ENCODE data around the gene IGSF21. TPM values are rescaled to one million over a fixed set of nuclear protein-coding genes. Genes with fewer than 3 reads are reported as not detected.

The IGSF21 gene
- total and polyA plus RNA-seq, 2 of the 4 experiments (the other 2 are of a cell fraction), result not detected

- Histone ChIP-seq H3K79me1 (ENCODE audit: low read depth in 1 of 2, low read length in 2 of 2) (no peaks in the 10 kb centered on the region), H4K20me1 (ENCODE audit: insufficient read depth, low read length) (no peaks in the 10 kb centered on the region), H3K36me3 (ENCODE audit: control insufficient read depth, insufficient read depth, low read length) (no peaks in the 10 kb centered on the region), H3K18ac (ENCODE audit: low read depth, low read length) (no peak overlapping the region), H2BK15ac (ENCODE audit: low read depth, low read length) (no peak overlapping the region), H2BK120ac (ENCODE audit: low read depth, low read length) (no peak overlapping the region), H4K8ac (ENCODE audit: low read depth in 2 of 2, low read length in 2 of 2) (no peak overlapping the region), H3K4me1 (ENCODE audit: control insufficient read depth, insufficient read depth, low read length) (no peaks in the 10 kb centered on the region), H2AFZ (replicated peaks; ENCODE audit: low read length, poor library complexity) (no peak overlapping the region), H4K5ac (ENCODE audit: low read depth, low read length) (no peak overlapping the region), H3K27ac (ENCODE audit: insufficient read depth, low read length) (no peak overlapping the region), H3K27me3 (ENCODE audit: control insufficient read depth, insufficient read depth, low read length) (no peaks in the 10 kb centered on the region), H3K9me1 (ENCODE audit: insufficient read depth, low read length) (no peaks in the 10 kb centered on the region), H2AK9ac (replicated peaks; ENCODE audit: low read depth, low read length, poor library complexity) (no peak overlapping the region), H3K4me3 (ENCODE audit: insufficient read depth, low read depth, low read length) (no peak overlapping the region), H2BK20ac (ENCODE audit: low read depth, low read length) (no peak overlapping the region), H3K56ac (ENCODE audit: extremely low read depth, insufficient read depth, low read length) (no peak overlapping the region), H3K9ac (ENCODE audit: low read depth, low read length) (no peak overlapping the region), H3K4me2 (ENCODE audit: low read depth, low read length) (no peak overlapping the region), H2AK5ac (ENCODE audit: low read depth, low read length) (no peak overlapping the region), H4K91ac (ENCODE audit: insufficient read depth, low read depth, low read length) (no peak overlapping the region), H2BK5ac (ENCODE audit: low read depth, low read length, poor library complexity, severe bottlenecking) (no peak overlapping the region), H3K4ac (ENCODE audit: low read depth, low read length) (no peak overlapping the region), H3K14ac (replicated peaks; ENCODE audit: low read depth, low read length) (no peak overlapping the region), H3K23ac (ENCODE audit: low read depth, low read length) (no peak overlapping the region), H3K9me3 (ENCODE audit: control insufficient read depth, insufficient read depth, low read length) (peaks cover 28% of the 10 kb centered on the region; the same call in 1 of the 2 replicates)
- no TSS peak for BruUV-seq (replicated peaks)
- dilution Hi-C loops (cut with HindIII; ENCODE audit: low sequenced_read_pairs, unreplicated experiment), result no loop called here
- intact Hi-C loops (cut with micrococcal nuclease), result no loop called here
- ChIA-PET POLR2A (ENCODE audit: unreplicated experiment) (no interaction called here), CTCF (no interaction called here)
- no CpG with 5 or more reads among the region's 1 CpG for WGBS, 2 experiments (ENCODE audit: extremely low coverage in 2 of 2, insufficient read length in 1 of 2)
- TF ChIP-seq RAD21 (IDR thresholded peaks at IDR 0.05; ENCODE audit: low read length), result no peak
- TF ChIP-seq CEBPB (IDR thresholded peaks at IDR 0.05; ENCODE audit: low read depth, low read length), result no peak
- no peak for TF ChIP-seq BHLHE40 (IDR thresholded peaks at IDR 0.05; ENCODE audit: low read depth, low read length)
- TF ChIP-seq, protein P1, sequence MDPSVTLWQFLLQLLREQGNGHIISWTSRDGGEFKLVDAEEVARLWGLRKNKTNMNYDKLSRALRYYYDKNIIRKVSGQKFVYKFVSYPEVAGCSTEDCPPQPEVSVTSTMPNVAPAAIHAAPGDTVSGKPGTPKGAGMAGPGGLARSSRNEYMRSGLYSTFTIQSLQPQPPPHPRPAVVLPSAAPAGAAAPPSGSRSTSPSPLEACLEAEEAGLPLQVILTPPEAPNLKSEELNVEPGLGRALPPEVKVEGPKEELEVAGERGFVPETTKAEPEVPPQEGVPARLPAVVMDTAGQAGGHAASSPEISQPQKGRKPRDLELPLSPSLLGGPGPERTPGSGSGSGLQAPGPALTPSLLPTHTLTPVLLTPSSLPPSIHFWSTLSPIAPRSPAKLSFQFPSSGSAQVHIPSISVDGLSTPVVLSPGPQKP (IDR thresholded peaks at IDR 0.05; ENCODE audit: borderline replicate concordance, low read depth, low read length), result no peak
- no peak for TF ChIP-seq MAZ (IDR thresholded peaks at IDR 0.05; ENCODE audit: borderline replicate concordance, low read depth, low read length)
- no peak for DNase-seq
- in situ Hi-C loops (cut with MboI; ENCODE audit: low sequenced_read_pairs), result no loop called here
- ATAC-seq (ENCODE audit: low read depth), result no peak
These were observed 138.0 kb downstream of the IGSF21 start for GRCh38 chr1:18245647-18246046.

All from IMR-90 (cell line).